Endothelial cell of umbilical vein (primary cell): ENCODE measurements around the gene NR2C2.

Experiments
- CTCF ChIP-seq, 2 donors: IDR thresholded peaks; 1 replicate in 1 of 2; 2 replicates in 1 of 2; pipeline ENCODE4 v1.5.1; 2011; ENCODE audit warnings: low read length in 2 of 2, mild to moderate bottlenecking in 2 of 2, moderate library complexity in 2 of 2, control low read depth in 1 of 2, inconsistent platforms in 1 of 2, low read depth in 1 of 2; ENCODE audit not compliant: insufficient read depth in 1 of 2; ENCODE audit errors: extremely low read depth in 1 of 2
- EZH2 ChIP-seq: IDR thresholded peaks from 2 replicates; pipeline ENCODE4 v1.6.1; 2012; ENCODE audit warnings: borderline replicate concordance, low read depth, mild to moderate bottlenecking, moderate library complexity, low read length, inconsistent platforms; ENCODE audit not compliant: severe bottlenecking
- FOS ChIP-seq: IDR thresholded peaks from 2 replicates; pipeline ENCODE4 v1.6.1; 2011; ENCODE audit warnings: mild to moderate bottlenecking, low read length, moderate library complexity, borderline replicate concordance; ENCODE audit not compliant: insufficient read depth
- JUN ChIP-seq: IDR thresholded peaks from 2 replicates; pipeline ENCODE4 v1.6.1; 2011; ENCODE audit warnings: borderline replicate concordance, low read depth; ENCODE audit not compliant: insufficient read length, insufficient read depth
- MAX ChIP-seq: IDR thresholded peaks from 2 replicates; pipeline ENCODE4 v1.6.1; 2011; ENCODE audit not compliant: insufficient read depth, insufficient read length
- POLR2A ChIP-seq: IDR thresholded peaks from 2 replicates; pipeline ENCODE4 v1.6.1; 2012; ENCODE audit warnings: low read depth, mild to moderate bottlenecking, control low read depth, low read length

- no peak for TF ChIP-seq CTCF (IDR thresholded peaks at IDR 0.05; ENCODE audit: extremely low read depth in 1 of 2, insufficient read depth in 1 of 2, low read depth in 1 of 2, low read length in 2 of 2)
- TF ChIP-seq EZH2, result no peak
- no peak for TF ChIP-seq POLR2A
- no peak for TF ChIP-seq JUN
- no peak for TF ChIP-seq MAX
- TF ChIP-seq FOS, result no peak
These were observed 44.7 kb upstream of the NR2C2 start for GRCh38 chr3:14902719-14903118.
